Activated gamma-delta T cell treated with anti-CD3 and anti-CD28 coated beads, Interleukin-2, amount 50 U/mL, for 16 hours (primary cell): ENCODE results near the gene GLIS2.
A peak's percentile ranks its signal among the peaks of the same experiment; 100 is the strongest.

Experiments
- DNase-seq: peaks from one replicate; pipeline ENCODE4 v3.0.0-alpha.2; 2020; ENCODE audit warnings: low read depth

GLIS2 gene

GRCh38 chr16:4315186-4316107 lies at the start of gene GLIS2:
GLIS2 (plus strand) TSS chr16:4316067; CDS start chr16:4332281, 16,214 bp downstream.
- no peak for DNase-seq

- DNase-seq = no peak
Observed at GRCh38 chr16:4266372-4266771, 49.5 kb upstream of the GLIS2 start.

- no peak for DNase-seq
Observed at GRCh38 chr16:4270091-4270490, 45.8 kb upstream of the GLIS2 start.

GRCh38 chr16:4270595-4270994 lies 45.3 kb upstream of the GLIS2 start:
- DNase-seq = no peak

GRCh38 chr16:4271176-4272113 lies 44.4 kb upstream of the GLIS2 start:
- DNase-seq = peak; percentile 79

GRCh38 chr16:4272114-4272956 lies 43.5 kb upstream of the GLIS2 start:
- DNase-seq = peak; percentile 13

GRCh38 chr16:4273858-4274311 lies 42.0 kb upstream of the GLIS2 start:
- peak; percentile 22 for DNase-seq

GRCh38 chr16:4275861-4276260 lies 40.0 kb upstream of the GLIS2 start:
- no peak for DNase-seq

- DNase-seq = no peak
Observed at GRCh38 chr16:4277987-4278513, 37.8 kb upstream of the GLIS2 start.

GRCh38 chr16:4280625-4281024 lies 35.2 kb upstream of the GLIS2 start:
- DNase-seq = no peak

- DNase-seq = no peak
Observed at GRCh38 chr16:4283441-4283840, 32.4 kb upstream of the GLIS2 start.

- no peak for DNase-seq
Observed at GRCh38 chr16:4283939-4284338, 31.9 kb upstream of the GLIS2 start.

GRCh38 chr16:4285167-4285566 lies 30.7 kb upstream of the GLIS2 start:
- no peak for DNase-seq

GRCh38 chr16:4288148-4288921 lies 27.5 kb upstream of the GLIS2 start:
- DNase-seq = peak; percentile 75

- no peak for DNase-seq
Observed at GRCh38 chr16:4290236-4290830, 25.5 kb upstream of the GLIS2 start.

GRCh38 chr16:4291699-4292098 lies 24.2 kb upstream of the GLIS2 start:
- DNase-seq = no peak

GRCh38 chr16:4293181-4293716 lies 22.6 kb upstream of the GLIS2 start:
- DNase-seq = no peak

- no peak for DNase-seq
Observed at GRCh38 chr16:4293822-4294457, 21.9 kb upstream of the GLIS2 start.

GRCh38 chr16:4295581-4295980 lies 20.3 kb upstream of the GLIS2 start:
- DNase-seq = no peak
